ENCODE results near the gene ATXN2.

DNA sequence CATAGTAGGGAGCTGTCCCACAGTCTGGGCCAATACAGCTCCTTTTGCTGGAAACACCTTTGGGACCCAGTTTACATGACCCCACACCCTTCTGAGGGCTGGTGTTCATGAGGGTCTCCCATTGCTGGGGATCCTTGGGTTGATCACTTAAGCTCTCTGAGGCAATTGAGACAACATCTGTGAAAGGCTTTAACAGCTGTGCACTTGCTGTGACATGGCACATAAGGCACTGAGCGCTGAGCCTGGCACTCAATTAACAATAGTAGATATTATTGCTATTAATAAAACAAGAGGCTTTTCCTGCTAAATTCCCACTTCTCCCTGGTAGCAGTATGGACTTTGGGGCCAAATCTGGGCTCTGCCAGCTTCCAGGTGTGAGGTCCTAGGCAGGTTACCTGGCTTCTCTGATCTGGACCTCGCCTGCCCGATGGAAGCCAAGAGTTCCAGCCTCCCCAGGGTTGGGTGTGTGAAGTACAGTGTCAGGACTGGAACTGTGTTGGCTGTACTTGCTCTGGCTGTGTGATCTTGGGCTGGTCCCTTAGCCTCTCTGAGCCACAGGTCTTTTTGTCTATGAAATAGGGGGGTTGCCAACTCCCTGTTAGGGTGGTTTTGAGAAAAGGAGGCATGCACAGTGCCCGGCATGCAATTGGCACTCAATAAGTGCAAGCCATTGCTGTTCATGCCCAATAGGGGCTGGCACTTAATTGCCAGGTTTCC lies 190.3 kb downstream of the ATXN2 start:
- TF ChIP-seq, protein P1, sequence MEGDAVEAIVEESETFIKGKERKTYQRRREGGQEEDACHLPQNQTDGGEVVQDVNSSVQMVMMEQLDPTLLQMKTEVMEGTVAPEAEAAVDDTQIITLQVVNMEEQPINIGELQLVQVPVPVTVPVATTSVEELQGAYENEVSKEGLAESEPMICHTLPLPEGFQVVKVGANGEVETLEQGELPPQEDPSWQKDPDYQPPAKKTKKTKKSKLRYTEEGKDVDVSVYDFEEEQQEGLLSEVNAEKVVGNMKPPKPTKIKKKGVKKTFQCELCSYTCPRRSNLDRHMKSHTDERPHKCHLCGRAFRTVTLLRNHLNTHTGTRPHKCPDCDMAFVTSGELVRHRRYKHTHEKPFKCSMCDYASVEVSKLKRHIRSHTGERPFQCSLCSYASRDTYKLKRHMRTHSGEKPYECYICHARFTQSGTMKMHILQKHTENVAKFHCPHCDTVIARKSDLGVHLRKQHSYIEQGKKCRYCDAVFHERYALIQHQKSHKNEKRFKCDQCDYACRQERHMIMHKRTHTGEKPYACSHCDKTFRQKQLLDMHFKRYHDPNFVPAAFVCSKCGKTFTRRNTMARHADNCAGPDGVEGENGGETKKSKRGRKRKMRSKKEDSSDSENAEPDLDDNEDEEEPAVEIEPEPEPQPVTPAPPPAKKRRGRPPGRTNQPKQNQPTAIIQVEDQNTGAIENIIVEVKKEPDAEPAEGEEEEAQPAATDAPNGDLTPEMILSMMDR (IDR thresholded peaks at IDR 0.05): no peak
- TF ChIP-seq POLR2A (IDR thresholded peaks at IDR 0.05): no peak

Data from body of pancreas (tissue), 4 donors.